Medulla oblongata (tissue), 1 donor: ENCODE data around the gene FURIN.
"Not testable (repeated sequence)": the region's sequence is repeated elsewhere in the genome, so short reads cannot be mapped to it uniquely, and the experiment has no call there.

Experiments used
- DNase-seq: peaks from one replicate; pipeline ENCODE4 v3.0.0-alpha.2; 2015; ENCODE audit errors: extremely low spot score

Gene FURIN

DNA sequence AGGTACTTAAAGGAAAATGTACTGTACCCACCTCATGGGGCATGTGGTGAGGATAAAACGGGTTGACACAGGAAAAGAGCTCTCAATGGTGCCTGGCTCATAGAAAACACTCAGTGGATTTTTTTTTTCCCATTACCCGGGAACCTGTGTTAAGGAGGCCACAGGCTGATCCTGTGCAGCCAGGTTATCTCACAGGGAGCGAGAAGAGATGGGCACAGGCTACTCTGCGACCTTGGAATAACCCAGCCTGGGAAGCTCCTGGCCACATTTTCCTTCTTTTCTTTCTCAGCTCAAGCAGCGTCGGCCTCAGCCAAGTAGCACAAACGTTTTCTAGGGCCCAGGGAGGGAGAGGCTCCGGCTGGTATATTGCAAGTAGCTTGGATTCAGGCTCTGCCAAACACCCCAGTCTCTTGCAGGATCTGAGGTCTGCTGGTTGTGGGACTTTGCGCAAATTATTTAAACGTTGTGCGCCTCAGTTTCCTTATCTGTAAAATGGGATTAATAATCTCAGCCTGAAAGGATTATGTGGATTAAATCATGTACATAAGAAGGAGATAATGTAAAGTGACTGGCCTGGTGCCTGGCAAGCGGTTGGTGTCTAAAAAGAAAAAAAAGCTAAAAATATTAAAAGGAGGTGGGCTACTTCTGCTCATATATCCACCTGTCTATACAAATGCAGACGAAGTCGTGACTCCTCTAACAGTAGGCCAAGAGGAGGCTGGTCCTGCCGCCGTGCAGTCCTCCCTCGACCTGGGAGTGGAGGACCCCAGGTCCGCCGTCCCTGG, 2.2 kb downstream of the FURIN start:
- peak; percentile 40 for DNase-seq

DNA sequence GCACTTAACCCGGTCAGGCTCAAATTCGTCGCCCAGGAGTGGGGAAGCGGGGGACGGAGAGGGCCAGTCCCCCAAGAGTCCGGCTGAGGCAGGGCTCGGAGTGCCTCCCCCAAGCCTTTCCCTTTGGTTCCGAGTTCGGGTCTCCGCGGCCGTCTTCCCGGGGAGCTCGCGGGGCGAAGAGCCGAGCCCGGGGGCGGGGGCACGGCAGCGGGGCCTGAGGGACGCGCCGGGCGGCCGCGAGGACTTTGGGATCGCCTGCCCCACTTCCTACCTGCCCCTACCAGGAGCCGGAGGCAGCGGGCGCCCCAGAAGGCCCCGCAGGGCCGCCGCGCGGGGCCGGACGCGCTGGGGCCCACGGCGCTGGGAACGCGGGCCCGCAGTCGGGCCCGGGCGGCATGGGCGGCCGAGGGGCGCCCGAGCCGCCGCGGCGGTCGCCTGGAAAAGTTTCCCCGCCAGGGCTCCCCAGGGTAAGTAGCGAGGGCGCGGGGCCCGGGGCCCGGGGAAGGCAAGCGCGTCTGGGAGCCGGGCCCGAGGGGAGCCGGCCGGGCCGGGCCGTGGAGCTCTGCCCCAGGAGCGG, 2.8 kb downstream of the FURIN start:
- no peak for DNase-seq

DNA sequence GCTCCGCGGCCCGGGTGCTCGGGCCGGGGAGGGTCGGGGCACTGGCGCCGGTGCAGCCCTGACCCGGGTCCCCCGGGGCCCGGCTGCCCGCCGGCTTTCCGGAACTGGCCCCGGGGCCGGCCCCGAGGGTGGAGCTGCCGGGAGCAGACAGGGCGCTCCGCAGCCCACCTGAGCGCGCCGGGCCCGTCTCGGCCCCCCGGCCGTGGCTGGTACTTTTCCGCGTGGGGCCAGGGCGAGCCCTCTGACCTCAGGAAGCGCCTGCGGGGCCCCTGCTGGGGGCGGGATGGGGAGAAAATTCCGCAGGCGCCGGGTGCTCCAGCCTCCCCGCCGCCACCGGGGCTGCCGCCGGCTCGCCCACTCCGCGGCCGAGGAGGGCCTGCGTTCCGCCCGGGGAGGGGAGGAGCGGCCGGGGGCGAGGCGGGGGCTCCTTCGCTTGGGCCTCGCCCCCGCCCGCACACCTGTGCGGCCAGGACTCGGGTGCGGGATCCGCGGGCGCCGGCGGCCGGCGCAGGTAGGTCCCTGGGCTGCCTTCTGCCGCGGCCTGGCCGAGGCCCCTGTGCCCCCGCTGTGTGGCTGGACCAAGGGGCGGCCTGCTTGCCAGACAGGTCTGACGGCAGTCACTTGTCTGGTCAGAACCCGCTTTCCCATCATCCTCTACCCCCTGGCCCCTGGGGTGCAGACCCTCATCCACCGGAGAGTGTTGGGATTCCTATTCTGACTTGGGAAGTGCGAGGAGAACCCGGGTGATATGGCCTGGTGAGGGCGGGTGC, 3.5 kb downstream of the FURIN start:
- DNase-seq: no peak

DNA sequence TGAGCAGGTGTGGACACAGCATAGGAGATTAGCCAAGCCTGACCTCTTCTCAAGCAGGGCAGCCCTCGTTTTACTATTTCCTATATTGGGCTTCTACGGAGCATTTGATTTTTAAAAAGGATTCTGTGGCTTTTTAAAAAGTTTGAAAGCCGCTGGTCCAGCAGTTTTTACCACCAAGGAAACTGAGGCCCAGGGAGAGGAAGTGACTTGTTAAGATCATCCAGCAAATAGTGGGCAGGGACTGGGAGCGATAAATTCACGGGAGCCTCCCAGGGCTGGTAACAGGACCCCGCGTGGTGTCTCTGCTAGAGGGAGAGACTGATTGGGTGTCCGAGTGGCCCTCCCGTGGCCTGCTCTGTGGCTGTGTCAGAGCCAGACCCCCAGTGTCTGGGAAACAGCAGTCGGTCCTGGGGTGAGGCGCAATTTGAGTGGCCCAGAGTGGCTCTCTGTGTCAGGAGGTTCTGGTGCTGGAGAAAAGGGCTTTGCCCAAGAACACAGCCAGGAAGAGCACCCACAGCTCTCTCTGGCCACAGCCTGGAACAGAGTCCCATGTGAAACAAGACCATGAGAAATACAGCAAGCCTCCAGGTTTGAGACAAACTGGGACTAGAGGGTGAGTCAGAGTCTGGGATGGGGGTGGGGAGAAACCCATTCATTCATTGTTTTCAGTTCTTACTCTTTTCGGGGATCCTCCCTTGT, 4.2 kb downstream of the FURIN start:
- peak; percentile 25 for DNase-seq

DNA sequence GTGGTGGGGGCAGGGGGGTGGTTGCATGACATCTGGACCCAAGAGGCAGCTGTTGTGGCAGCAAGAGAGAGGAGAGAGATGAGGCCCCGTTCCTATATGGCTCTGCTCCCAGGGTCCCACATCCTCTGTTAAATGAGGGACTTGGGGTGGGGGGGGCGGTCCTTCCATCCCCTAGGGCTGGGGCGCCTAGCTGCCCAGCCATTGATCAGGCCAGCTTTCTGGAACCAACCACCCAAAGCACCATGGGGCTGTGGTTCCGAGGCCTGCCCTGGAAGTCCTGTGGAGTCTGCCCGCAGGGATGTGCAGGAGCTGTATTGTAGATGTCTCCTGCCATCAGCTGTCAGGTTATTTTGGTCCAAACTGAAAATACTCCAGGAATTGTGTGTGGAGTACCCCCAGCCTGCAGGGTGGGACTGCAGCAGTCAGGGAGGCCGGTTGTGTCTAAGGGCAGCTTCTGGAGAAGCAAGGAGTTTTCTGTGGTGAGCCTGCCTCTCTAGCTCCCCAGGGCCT, 5.2 kb downstream of the FURIN start:
- DNase-seq: no peak

DNA sequence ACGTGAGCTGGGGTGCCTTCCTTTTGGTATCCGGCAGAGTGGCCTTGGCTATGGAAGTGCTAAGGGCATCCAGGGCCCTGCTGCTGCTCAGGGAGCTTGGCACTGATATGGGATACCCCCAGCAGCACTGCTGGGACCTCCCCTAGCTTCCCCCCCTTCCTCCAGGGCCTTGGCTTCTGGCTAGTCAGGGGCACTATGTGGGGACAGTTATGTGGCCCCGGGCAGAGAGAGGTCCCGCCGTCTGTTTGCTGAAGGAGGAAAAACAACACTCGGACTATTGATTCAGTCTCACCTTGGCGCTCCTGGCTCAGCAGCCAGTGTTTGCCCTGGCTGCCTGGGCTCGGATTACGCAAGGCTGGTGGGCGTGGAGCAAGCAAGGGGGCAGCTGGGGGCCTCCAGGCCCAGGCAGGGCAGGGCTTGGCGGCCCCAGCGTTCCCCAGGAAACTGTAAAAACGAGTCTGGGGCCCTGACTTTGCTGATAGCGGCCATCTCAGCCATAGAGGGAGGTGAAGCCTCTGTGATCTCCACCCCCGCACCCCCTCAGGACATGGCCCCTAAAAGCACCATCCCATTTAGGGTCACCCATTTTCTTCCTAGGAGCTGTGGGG, 5.7 kb downstream of the FURIN start:
- DNase-seq: no peak

DNA sequence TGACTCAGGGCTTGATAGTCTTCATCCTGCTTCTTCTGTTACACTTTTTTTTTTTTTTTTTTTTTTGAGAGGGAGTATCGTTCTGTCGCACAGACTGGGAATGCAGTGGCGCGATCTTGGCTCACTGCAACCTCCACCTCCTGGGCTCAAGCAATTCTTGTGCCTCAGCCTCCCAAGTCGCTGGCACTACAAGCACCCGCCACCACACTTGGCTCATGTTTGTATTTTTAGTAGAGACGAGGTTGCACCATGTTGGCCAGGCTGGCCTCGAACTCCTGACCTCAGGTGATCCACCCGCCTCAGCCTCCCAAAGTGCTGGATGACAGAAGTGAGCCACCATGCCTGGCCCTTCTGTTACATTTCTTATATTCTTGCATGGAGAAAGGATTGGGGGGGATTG, 6.6 kb downstream of the FURIN start:
- not testable (repeated sequence) for DNase-seq

DNA sequence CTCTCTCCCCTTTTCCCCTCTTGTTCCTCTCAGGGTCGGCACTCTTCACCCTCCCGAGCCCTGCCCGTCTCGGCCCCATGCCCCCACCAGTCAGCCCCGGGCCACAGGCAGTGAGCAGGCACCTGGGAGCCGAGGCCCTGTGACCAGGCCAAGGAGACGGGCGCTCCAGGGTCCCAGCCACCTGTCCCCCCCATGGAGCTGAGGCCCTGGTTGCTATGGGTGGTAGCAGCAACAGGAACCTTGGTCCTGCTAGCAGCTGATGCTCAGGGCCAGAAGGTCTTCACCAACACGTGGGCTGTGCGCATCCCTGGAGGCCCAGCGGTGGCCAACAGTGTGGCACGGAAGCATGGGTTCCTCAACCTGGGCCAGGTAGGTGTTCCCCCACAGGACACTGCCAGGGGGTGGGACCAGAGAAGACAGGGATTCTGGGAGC, 7.2 kb downstream of the FURIN start:
- DNase-seq: no peak

DNA sequence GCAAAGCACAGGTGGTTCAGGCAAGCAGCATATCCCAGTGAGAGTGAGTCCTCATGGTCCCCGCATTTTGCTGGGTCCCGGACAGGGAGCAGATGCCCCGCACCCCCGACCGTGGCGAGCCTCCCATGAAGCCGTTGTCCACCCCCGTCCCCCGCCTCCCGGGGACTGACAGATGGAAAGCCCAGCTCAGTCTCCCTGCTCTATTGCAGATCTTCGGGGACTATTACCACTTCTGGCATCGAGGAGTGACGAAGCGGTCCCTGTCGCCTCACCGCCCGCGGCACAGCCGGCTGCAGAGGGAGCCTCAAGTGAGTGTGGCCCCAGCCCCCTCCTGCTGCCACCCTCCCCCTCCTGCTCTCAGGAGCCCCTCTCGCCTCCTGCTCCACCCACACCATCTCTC, 7.7 kb downstream of the FURIN start:
- DNase-seq: no peak

DNA sequence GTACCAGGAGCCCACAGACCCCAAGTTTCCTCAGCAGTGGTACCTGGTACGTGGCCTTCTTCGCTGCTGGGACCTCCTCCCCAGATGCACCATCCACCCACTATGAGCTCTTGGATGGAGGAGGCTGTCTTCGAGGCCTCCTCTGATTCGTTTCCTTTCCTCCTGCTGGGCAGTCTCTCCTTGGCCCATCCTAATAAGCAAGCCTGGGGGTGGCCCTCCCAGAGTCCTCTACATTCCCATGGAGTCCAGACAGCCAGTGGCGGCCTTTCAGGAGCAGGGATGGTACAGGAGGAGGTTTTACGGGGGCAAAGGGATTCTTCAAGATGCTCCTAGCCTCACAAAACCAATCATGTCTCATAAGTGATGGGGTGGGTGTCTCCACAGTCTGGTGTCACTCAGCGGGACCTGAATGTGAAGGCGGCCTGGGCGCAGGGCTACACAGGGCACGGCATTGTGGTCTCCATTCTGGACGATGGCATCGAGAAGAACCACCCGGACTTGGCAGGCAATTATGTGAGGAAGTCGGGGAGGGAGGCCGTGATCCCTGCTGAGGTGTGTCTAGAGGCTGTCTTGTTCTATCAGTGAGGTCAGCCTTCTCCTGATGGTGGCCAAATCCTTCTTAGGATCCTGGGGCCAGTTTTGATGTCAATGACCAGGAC, 8.3 kb downstream of the FURIN start:
- no peak for DNase-seq

DNA sequence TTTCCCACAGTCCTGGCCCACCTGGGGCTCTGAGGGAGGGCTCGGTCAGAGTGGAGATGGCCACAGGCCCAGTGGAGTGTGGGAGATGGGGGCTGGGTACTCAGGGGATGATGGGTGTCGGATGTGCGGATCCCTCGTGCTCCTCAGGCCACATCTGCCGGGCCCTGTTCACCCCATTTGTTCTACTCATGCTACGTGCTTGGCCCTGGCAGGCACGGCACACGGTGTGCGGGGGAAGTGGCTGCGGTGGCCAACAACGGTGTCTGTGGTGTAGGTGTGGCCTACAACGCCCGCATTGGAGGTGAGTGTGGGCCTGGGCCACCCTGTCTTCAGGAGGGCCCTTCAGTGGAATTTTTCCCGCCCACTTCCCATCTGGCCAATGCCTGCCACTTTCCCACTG, 8.9 kb downstream of the FURIN start:
- no peak for DNase-seq

DNA sequence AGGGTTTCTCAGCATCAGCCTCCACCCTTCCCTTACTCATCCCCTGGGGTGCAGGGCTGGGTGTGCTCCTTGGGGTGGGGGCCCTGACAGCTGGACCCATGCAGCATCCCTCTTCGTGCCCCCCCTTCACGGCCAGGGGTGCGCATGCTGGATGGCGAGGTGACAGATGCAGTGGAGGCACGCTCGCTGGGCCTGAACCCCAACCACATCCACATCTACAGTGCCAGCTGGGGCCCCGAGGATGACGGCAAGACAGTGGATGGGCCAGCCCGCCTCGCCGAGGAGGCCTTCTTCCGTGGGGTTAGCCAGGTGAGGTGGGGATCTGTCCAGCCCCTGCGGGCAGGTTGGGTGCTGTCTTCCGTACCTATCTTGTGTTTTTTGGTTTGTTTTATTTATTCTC, 9.6 kb downstream of the FURIN start:
- no peak for DNase-seq

DNA sequence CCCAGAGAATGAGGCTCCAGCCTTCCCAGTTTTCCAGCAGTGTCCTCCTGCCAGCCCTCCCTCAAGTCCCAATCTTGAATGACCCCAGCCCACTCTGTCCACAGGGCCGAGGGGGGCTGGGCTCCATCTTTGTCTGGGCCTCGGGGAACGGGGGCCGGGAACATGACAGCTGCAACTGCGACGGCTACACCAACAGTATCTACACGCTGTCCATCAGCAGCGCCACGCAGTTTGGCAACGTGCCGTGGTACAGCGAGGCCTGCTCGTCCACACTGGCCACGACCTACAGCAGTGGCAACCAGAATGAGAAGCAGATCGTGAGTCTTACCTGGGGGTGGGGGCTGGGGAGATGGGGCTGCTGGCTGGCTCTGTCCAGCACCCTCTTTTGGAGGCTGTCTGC, 10.3 kb downstream of the FURIN start:
- no peak for DNase-seq

DNA sequence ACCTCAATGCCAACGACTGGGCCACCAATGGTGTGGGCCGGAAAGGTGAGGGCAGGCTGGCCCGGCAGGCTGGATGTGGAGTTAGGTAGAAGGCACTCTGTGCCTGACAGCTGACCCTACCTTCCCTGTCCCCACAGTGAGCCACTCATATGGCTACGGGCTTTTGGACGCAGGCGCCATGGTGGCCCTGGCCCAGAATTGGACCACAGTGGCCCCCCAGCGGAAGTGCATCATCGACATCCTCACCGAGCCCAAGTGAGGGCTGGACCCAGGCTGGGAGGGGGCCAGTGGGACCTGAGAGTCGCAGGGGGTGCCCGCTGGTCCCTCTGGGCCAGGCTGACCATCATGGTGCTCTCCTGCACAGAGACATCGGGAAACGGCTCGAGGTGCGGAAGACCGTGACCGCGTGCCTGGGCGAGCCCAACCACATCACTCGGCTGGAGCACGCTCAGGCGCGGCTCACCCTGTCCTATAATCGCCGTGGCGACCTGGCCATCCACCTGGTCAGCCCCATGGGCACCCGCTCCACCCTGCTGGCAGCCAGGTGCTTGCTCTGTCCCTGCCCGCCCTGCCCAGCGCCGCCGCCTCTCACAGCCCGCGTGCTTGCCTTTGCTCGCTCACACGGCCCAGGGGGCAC, 11.5 kb downstream of the FURIN start:
- DNase-seq: no peak

DNA sequence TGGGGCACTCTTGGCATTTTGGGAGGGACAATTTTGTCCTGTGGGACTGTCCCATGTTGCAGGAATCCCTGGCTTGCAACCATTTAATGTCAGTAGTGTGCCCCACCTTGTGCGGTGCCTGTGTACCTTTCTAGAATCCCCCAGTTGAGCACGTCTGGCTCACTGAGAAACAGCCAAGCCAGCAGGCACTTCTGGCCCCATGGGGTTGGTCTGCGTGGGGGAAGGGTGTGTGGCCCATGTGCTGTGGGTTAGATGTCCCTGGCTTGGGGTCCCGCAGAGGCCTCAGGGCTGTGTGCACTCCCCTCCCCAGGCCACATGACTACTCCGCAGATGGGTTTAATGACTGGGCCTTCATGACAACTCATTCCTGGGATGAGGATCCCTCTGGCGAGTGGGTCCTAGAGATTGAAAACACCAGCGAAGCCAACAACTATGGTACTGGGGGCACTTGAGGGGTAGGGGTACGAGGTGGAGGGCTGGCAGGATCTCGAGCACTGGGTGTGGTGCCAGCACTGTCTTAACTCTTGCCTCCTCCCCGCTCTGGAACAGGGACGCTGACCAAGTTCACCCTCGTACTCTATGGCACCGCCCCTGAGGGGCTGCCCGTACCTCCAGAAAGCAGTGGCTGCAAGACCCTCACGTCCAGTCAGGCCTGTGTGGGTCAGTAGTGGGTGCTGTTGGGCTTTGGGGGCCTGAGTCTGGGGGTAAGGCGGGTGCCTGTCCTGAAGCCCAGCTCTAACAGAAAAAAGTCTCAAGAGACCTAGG, 12.2 kb downstream of the FURIN start:
- no peak for DNase-seq

DNA sequence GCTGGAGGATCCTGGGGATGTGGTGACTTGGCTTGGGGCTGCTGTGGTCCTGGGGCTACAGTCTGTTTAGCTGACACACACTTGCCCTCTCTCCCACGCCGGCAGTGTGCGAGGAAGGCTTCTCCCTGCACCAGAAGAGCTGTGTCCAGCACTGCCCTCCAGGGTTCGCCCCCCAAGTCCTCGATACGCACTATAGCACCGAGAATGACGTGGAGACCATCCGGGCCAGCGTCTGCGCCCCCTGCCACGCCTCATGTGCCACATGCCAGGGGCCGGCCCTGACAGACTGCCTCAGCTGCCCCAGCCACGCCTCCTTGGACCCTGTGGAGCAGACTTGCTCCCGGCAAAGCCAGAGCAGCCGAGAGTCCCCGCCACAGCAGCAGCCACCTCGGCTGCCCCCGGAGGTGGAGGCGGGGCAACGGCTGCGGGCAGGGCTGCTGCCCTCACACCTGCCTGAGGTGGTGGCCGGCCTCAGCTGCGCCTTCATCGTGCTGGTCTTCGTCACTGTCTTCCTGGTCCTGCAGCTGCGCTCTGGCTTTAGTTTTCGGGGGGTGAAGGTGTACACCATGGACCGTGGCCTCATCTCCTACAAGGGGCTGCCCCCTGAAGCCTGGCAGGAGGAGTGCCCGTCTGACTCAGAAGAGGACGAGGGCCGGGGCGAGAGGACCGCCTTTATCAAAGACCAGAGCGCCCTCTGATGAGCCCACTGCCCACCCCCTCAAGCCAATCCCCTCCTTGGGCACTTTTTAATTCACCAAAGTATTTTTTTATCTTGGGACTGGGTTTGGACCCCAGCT, 13.0 kb downstream of the FURIN start:
- no peak for DNase-seq

DNA sequence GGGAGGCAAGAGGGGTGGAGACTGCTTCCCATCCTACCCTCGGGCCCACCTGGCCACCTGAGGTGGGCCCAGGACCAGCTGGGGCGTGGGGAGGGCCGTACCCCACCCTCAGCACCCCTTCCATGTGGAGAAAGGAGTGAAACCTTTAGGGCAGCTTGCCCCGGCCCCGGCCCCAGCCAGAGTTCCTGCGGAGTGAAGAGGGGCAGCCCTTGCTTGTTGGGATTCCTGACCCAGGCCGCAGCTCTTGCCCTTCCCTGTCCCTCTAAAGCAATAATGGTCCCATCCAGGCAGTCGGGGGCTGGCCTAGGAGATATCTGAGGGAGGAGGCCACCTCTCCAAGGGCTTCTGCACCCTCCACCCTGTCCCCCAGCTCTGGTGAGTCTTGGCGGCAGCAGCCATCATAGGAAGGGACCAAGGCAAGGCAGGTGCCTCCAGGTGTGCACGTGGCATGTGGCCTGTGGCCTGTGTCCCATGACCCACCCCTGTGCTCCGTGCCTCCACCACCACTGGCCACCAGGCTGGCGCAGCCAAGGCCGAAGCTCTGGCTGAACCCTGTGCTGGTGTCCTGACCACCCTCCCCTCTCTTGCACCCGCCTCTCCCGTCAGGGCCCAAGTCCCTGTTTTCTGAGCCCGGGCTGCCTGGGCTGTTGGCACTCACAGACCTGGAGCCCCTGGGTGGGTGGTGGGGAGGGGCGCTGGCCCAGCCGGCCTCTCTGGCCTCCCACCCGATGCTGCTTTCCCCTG, 13.8 kb downstream of the FURIN start:
- no peak for DNase-seq

DNA sequence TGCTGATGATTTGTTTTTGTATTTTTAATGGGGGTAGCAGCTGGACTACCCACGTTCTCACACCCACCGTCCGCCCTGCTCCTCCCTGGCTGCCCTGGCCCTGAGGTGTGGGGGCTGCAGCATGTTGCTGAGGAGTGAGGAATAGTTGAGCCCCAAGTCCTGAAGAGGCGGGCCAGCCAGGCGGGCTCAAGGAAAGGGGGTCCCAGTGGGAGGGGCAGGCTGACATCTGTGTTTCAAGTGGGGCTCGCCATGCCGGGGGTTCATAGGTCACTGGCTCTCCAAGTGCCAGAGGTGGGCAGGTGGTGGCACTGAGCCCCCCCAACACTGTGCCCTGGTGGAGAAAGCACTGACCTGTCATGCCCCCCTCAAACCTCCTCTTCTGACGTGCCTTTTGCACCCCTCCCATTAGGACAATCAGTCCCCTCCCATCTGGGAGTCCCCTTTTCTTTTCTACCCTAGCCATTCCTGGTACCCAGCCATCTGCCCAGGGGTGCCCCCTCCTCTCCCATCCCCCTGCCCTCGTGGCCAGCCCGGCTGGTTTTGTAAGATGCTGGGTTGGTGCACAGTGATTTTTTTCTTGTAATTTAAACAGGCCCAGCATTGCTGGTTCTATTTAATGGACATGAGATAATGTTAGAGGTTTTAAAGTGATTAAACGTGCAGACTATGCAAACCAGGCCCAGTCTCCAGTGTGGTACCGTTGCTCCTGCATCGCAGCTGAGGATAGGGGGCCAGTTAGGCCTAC, 14.6 kb downstream of the FURIN start:
- DNase-seq: no peak
